H9 (cell line): ENCODE data around the gene OAS2. TPM values are rescaled to one million over a fixed set of nuclear protein-coding genes. Genes with fewer than 3 reads are reported as not detected.
A peak's percentile ranks its signal among the peaks of the same experiment; 100 is the strongest.

Experiments used
- DNase-seq: peaks from one replicate; pipeline ENCODE4 v3.0.0-alpha.2; 2017
- H2AFZ ChIP-seq: one replicate; pipeline ENCODE4 v1.6.1; 2013; ENCODE audit warnings: mild to moderate bottlenecking, low read length, control low read depth, moderate library complexity
- H2AK5ac ChIP-seq: 2 replicates; pipeline ENCODE4 v1.6.1; 2013; ENCODE audit warnings: low read length, control low read depth, mixed read lengths; ENCODE audit not compliant: insufficient read length
- H2BK120ac ChIP-seq: one replicate; pipeline ENCODE4 v1.6.1; 2013; ENCODE audit warnings: low read depth, mild to moderate bottlenecking, low read length, control low read depth, inconsistent platforms; ENCODE audit not compliant: poor library complexity, severe bottlenecking
- H2BK12ac ChIP-seq: 2 replicates; pipeline ENCODE4 v1.6.1; 2013; ENCODE audit warnings: low read length, control low read depth, mixed read lengths, low read depth; ENCODE audit not compliant: insufficient read length
- H2BK15ac ChIP-seq: 2 replicates; pipeline ENCODE4 v1.6.1; 2013; ENCODE audit warnings: low read depth, low read length, control low read depth
- H2BK20ac ChIP-seq: one replicate; pipeline ENCODE4 v1.6.1; 2013; ENCODE audit warnings: low read depth, mild to moderate bottlenecking, low read length, control low read depth, inconsistent platforms; ENCODE audit not compliant: poor library complexity, severe bottlenecking
- H2BK5ac ChIP-seq: 2 replicates; pipeline ENCODE4 v1.6.1; 2013; ENCODE audit warnings: low read length, control low read depth, mixed read lengths; ENCODE audit not compliant: insufficient read length
- H3K14ac ChIP-seq: 2 replicates; pipeline ENCODE4 v1.6.1; 2013; ENCODE audit warnings: low read length, control low read depth; ENCODE audit not compliant: insufficient read depth
- H3K18ac ChIP-seq: 2 replicates; pipeline ENCODE4 v1.6.1; 2013; ENCODE audit warnings: low read depth, mild to moderate bottlenecking, mixed read lengths, low read length, control low read depth; ENCODE audit not compliant: insufficient read length
- H3K23ac ChIP-seq: 2 replicates; pipeline ENCODE4 v1.6.1; 2013; ENCODE audit warnings: low read length, control low read depth, mixed read lengths, low read depth; ENCODE audit not compliant: insufficient read length
- H3K23me2 ChIP-seq: 2 replicates; pipeline ENCODE4 v1.6.1; 2013; ENCODE audit warnings: low read depth, mild to moderate bottlenecking, mixed read lengths, low read length, control low read depth; ENCODE audit not compliant: insufficient read length, poor library complexity, severe bottlenecking
- H3K27ac ChIP-seq: 2 replicates; pipeline ENCODE4 v1.5.1; 2013; ENCODE audit warnings: low read length, control low read depth, mixed read lengths, low read depth; ENCODE audit not compliant: insufficient read length
- H3K27me3 ChIP-seq: 2 replicates; pipeline ENCODE4 v1.6.1; 2013; ENCODE audit warnings: low read length, control low read depth, inconsistent platforms; ENCODE audit not compliant: insufficient read depth
- H3K4ac ChIP-seq: 2 replicates; pipeline ENCODE4 v1.6.1; 2013; ENCODE audit warnings: low read depth, mild to moderate bottlenecking, control low read depth, inconsistent platforms, low read length, moderate library complexity
- H3K4me1 ChIP-seq: 2 replicates; pipeline ENCODE4 v1.6.1; 2013; ENCODE audit warnings: low read length, control low read depth, inconsistent platforms; ENCODE audit not compliant: insufficient read depth
- H3K4me2 ChIP-seq: 2 replicates; pipeline ENCODE4 v1.6.1; 2013; ENCODE audit warnings: low read length, control low read depth, mixed read lengths; ENCODE audit not compliant: insufficient read length, insufficient read depth
- H3K56ac ChIP-seq: 2 replicates; pipeline ENCODE4 v1.6.1; 2013; ENCODE audit warnings: low read depth, mild to moderate bottlenecking, mixed read lengths, low read length, control low read depth; ENCODE audit not compliant: insufficient read length
- H3K79me1 ChIP-seq: 2 replicates; pipeline ENCODE4 v1.6.1; 2013; ENCODE audit warnings: low read depth, mild to moderate bottlenecking, moderate library complexity, low read length, control low read depth, inconsistent platforms; ENCODE audit not compliant: insufficient read depth, poor library complexity, severe bottlenecking
- H3K79me2 ChIP-seq: 2 replicates; pipeline ENCODE4 v1.6.1; 2013; ENCODE audit warnings: low read length, control low read depth, inconsistent platforms; ENCODE audit not compliant: insufficient read depth
- H3K9ac ChIP-seq: 2 replicates; pipeline ENCODE4 v1.6.1; 2013; ENCODE audit warnings: low read length, control low read depth, mixed read lengths; ENCODE audit not compliant: insufficient read length; ENCODE audit errors: extremely low read depth
- H3K9me3 ChIP-seq: one replicate; pipeline ENCODE4 v1.6.1; 2013; ENCODE audit warnings: low read depth, low read length, inconsistent platforms; ENCODE audit not compliant: control insufficient read depth
- H3T11ph ChIP-seq: one replicate; pipeline ENCODE4 v1.6.1; 2013; ENCODE audit warnings: mild to moderate bottlenecking, low read length, control low read depth, inconsistent platforms
- H4K20me1 ChIP-seq: one replicate; pipeline ENCODE4 v1.6.1; 2013; ENCODE audit not compliant: control insufficient read depth, insufficient read length, insufficient read depth
- H4K5ac ChIP-seq: 2 replicates; pipeline ENCODE4 v1.6.1; 2013; ENCODE audit warnings: low read depth, mild to moderate bottlenecking, mixed read lengths, low read length, control low read depth; ENCODE audit not compliant: insufficient read length
- H4K8ac ChIP-seq: replicated peaks from 2 replicates; pipeline ENCODE4 v1.6.1; 2013; ENCODE audit warnings: low read length, control low read depth, mixed read lengths, low read depth; ENCODE audit not compliant: insufficient read length
- H4K91ac ChIP-seq: 2 replicates; pipeline ENCODE4 v1.6.1; 2013; ENCODE audit warnings: low read depth, mild to moderate bottlenecking, moderate library complexity, mixed read lengths, low read length, control low read depth; ENCODE audit not compliant: insufficient read length
- H3K27ac Mint-ChIP-seq, 3 experiments: 2 replicates in 2 of 3; 3 replicates in 1 of 3; pipeline ENCODE4 v1.8.0; 2020 to 2021; ENCODE audit warnings: mixed read lengths in 3 of 3, mild to moderate bottlenecking in 1 of 3, moderate library complexity in 1 of 3
- H3K27me3 Mint-ChIP-seq: 2 replicates; pipeline ENCODE4 v1.8.0; 2021; ENCODE audit warnings: low read depth, mild to moderate bottlenecking, moderate library complexity, mixed read lengths
- H3K36me3 Mint-ChIP-seq, 3 experiments: 2 replicates in 2 of 3; 3 replicates in 1 of 3; pipeline ENCODE4 v1.8.0; 2020 to 2021; ENCODE audit warnings: low read depth in 3 of 3, mixed read lengths in 3 of 3; ENCODE audit not compliant: insufficient read depth in 1 of 3
- H3K4me1 Mint-ChIP-seq, 2 experiments: 2 replicates each; pipeline ENCODE4 v1.8.0; 2020; ENCODE audit warnings: mixed read lengths in 2 of 2
- H3K4me3 Mint-ChIP-seq, 2 experiments: 2 replicates in 1 of 2; 3 replicates in 1 of 2; pipeline ENCODE4 v1.8.0; 2020 to 2021; ENCODE audit warnings: mild to moderate bottlenecking in 2 of 2, mixed read lengths in 2 of 2, moderate library complexity in 1 of 2
- H3K9me3 Mint-ChIP-seq, 2 experiments: 2 replicates in 1 of 2; 3 replicates in 1 of 2; pipeline ENCODE4 v1.8.0; 2020; ENCODE audit warnings: mild to moderate bottlenecking in 2 of 2, mixed read lengths in 2 of 2, moderate library complexity in 1 of 2
- CTCF ChIP-seq: fragments of 200-600 bp; sonication (generic); conservative IDR thresholded peaks from 3 replicates; pipeline ENCODE4 v1.8.0; 2021; ENCODE audit warnings: antibody characterized with exemption, mild to moderate bottlenecking
- WGBS: extraction: QIAGEN DNeasy Blood & Tissue Kit; methylation state at CpG from one replicate; pipeline ENCODE4 v1.1.7; 2013; ENCODE audit warnings: missing lambda C conversion rate, low lambda C conversion rate, mixed read lengths; ENCODE audit not compliant: insufficient read length; ENCODE audit errors: extremely low coverage; 5-methylcytosine and 5-hydroxymethylcytosine counted together
- total RNA-seq: library from RNA; stranded (reverse); gene quantifications from 2 replicates; pipeline ENCODE4 v1.2.1, GENCODE V29; 2021

Gene OAS2
- total RNA-seq, 1 experiment from 2014 or later, result not detected

GRCh38 chr12:113000433-113000832, 22.1 kb downstream of the OAS2 start:
- Histone ChIP-seq H3K27me3 (no peaks in the 10 kb centered on the region), H3K9ac (no peak overlapping the region), H2BK120ac (no peak overlapping the region), H4K8ac (no peak overlapping the region), H2BK12ac (no peak overlapping the region), H3T11ph (no peak overlapping the region), H2BK15ac (no peak overlapping the region), H3K23me2 (no peaks in the 10 kb centered on the region), H3K79me1 (no peaks in the 10 kb centered on the region), H3K79me2 (no peaks in the 10 kb centered on the region), H2BK5ac (no peak overlapping the region), H3K4me2 (no peak overlapping the region), H3K4ac (no peak overlapping the region), H4K20me1 (no peaks in the 10 kb centered on the region), H2AFZ (no peak overlapping the region), H4K5ac (no peak overlapping the region), H4K91ac (no peak overlapping the region), H3K27ac (no peak overlapping the region), H3K14ac (no peak overlapping the region), H3K56ac (no peak overlapping the region), H2BK20ac (no peak overlapping the region), H3K23ac (no peak overlapping the region), H3K18ac (no peak overlapping the region), H2AK5ac (no peak overlapping the region), H3K9me3 (no peaks in the 10 kb centered on the region), H3K4me1 (no peaks in the 10 kb centered on the region)
- no CpG with 5 or more reads among the region's 6 CpGs for WGBS
- Mint-ChIP-seq H3K27me3 (peaks cover 29% of the 10 kb centered on the region), H3K4me3 (no peak overlapping the region), H3K4me1 (no peaks in the 10 kb centered on the region), H3K36me3 (peaks cover 0 to 4% (median 0%) of the 10 kb centered on the region in 3 experiments; a peak in 2 of 7 replicates), H3K9me3 (peaks cover 4 to 6% of the 10 kb centered on the region in 2 experiments), H3K27ac (no peak overlapping the region)
- peak; percentile 21 for DNase-seq
- TF ChIP-seq CTCF, result no peak
